HEK293T (cell line): Measurements from ENCODE around the gene ADAMTSL2.

ENCODE experiments used
- BHLHE40 ChIP-seq: fragments of 450-650 bp; IDR thresholded peaks from 2 replicates; pipeline ENCODE4 v1.6.1; 2016; ENCODE audit warnings: mild to moderate bottlenecking, moderate library complexity, borderline replicate concordance
- CTBP1 ChIP-seq: fragments of 450-650 bp; IDR thresholded peaks from 2 replicates; pipeline ENCODE4 v1.6.1; 2016; ENCODE audit warnings: borderline replicate concordance
- FOXA1 ChIP-seq: fragments of 450-650 bp; IDR thresholded peaks from 2 replicates; pipeline ENCODE4 v1.6.1; 2016; ENCODE audit warnings: mild to moderate bottlenecking
- FOXK2 ChIP-seq: fragments of 450-650 bp; IDR thresholded peaks from 2 replicates; pipeline ENCODE4 v1.6.1; 2016; ENCODE audit warnings: mild to moderate bottlenecking
- FOXM1 ChIP-seq: fragments of 450-650 bp; IDR thresholded peaks from 2 replicates; pipeline ENCODE4 v1.6.1; 2017; ENCODE audit warnings: mild to moderate bottlenecking, borderline replicate concordance
- LEF1 ChIP-seq: fragments of 450-650 bp; IDR thresholded peaks from 2 replicates; pipeline ENCODE4 v1.6.1; 2017; ENCODE audit warnings: mild to moderate bottlenecking, borderline replicate concordance
- SUZ12 ChIP-seq: fragments of 450-650 bp; IDR thresholded peaks from 2 replicates; pipeline ENCODE4 v1.6.1; 2016; ENCODE audit warnings: mild to moderate bottlenecking
- TARDBP ChIP-seq: fragments of 450-650 bp; IDR thresholded peaks from 2 replicates; pipeline ENCODE4 v1.6.1; 2016

- no peak for TF ChIP-seq BHLHE40
- no peak for TF ChIP-seq FOXK2
- TF ChIP-seq FOXA1, result no peak
- TF ChIP-seq SUZ12, result no peak
- TF ChIP-seq LEF1, result no peak
- TF ChIP-seq TARDBP, result no peak
- TF ChIP-seq FOXM1, result no peak
- TF ChIP-seq CTBP1, result no peak
Observed at GRCh38 chr9:133547116-133547515, 12.6 kb downstream of the ADAMTSL2 start.
